IPS-18a (cell line): ENCODE results near the gene ME1.

Source experiments
- H3K27ac ChIP-seq: one replicate; pipeline ENCODE4 v1.5.1; 2013; ENCODE audit warnings: low read length
- H3K27me3 ChIP-seq: one replicate; pipeline ENCODE4 v1.6.1; 2013; ENCODE audit warnings: mild to moderate bottlenecking, low read length; ENCODE audit not compliant: control insufficient read depth, insufficient read depth
- H3K36me3 ChIP-seq: one replicate; pipeline ENCODE4 v1.6.1; 2013; ENCODE audit warnings: low read depth, low read length; ENCODE audit not compliant: control insufficient read depth
- H3K4me1 ChIP-seq: one replicate; pipeline ENCODE4 v1.6.1; 2013; ENCODE audit warnings: low read depth, low read length; ENCODE audit not compliant: control insufficient read depth
- H3K4me3 ChIP-seq: one replicate; pipeline ENCODE4 v1.5.1; 2013; ENCODE audit warnings: low read length
- H3K9ac ChIP-seq: one replicate; pipeline ENCODE4 v1.6.1; 2013; ENCODE audit warnings: mild to moderate bottlenecking, low read length, moderate library complexity
- H3K9me3 ChIP-seq: one replicate; pipeline ENCODE4 v1.6.1; 2013; ENCODE audit warnings: low read depth, low read length; ENCODE audit not compliant: control insufficient read depth

ME1 gene

DNA sequence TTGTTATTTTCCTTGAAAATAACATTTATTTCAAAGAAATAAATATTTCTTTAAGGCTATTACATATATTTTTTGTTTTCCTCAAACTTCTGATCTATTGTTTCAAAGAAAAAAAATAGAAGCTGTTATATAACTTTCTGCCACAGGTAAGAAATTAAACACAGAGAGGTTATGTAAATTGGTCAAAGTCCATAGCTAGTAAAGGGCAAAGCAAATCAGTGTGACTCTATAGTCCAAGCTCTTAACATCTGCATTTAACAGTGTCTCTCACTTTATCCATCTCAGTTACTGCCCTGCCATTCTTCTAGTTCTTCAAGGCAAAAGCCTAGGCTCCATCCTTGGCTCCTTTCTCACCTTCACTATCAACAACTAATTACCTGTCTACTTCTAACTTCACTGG is 180.6 kb downstream of the ME1 start:
- Histone ChIP-seq H3K36me3 (no peaks in the 10 kb centered on the region), H3K4me1 (peaks cover 3% of the 10 kb centered on the region), H3K9ac (no peak overlapping the region), H3K27me3 (no peaks in the 10 kb centered on the region), H3K4me3 (no peak overlapping the region), H3K9me3 (no peaks in the 10 kb centered on the region), H3K27ac (no peak overlapping the region)

DNA sequence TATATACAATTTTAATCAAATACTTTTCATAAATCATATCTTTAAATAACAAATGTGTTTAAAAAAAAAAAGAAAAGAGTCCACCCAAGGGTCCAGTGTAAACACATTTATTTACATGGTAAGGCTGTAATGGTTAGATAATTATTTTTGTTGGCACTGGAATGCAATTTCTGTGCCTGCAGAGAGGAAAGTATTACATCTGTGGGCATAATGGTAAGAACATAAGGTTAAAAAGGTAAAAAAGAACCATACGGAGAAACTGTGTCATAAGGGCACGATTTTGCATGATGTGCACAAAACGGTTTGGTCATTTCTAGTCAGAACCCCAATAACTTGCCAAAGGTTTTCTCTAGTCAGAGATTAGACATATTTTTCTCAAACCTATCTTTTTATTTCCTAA is 183.4 kb downstream of the ME1 start:
- H3K9ac ChIP-seq = no peak overlapping the region
- no peak overlapping the region for H3K4me3 ChIP-seq
- no peaks in the 10 kb centered on the region for H3K9me3 ChIP-seq
- H3K36me3 ChIP-seq = no peaks in the 10 kb centered on the region
- H3K27me3 ChIP-seq = no peaks in the 10 kb centered on the region
- no peak overlapping the region for H3K27ac ChIP-seq
- no peaks in the 10 kb centered on the region for H3K4me1 ChIP-seq

DNA sequence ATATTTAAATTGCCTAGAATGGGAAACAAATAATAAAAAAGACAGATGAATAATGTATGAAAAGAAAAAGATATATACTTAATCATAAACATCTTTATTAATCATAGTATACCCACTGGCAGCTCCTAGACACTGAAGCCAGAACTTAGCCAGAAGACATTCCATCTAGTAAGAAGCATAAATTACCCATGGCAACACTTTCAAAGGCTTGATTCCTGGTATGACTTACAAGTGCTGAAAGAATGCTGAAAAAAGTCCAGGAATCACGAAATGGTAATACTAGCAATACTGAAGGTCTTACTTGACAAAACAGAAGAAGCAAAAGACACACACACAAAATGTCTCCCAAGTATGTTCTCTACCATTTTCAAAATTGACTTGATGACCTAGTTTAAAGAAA is 199.7 kb downstream of the ME1 start:
- no peaks in the 10 kb centered on the region for H3K27me3 ChIP-seq
- no peak overlapping the region for H3K27ac ChIP-seq

DNA sequence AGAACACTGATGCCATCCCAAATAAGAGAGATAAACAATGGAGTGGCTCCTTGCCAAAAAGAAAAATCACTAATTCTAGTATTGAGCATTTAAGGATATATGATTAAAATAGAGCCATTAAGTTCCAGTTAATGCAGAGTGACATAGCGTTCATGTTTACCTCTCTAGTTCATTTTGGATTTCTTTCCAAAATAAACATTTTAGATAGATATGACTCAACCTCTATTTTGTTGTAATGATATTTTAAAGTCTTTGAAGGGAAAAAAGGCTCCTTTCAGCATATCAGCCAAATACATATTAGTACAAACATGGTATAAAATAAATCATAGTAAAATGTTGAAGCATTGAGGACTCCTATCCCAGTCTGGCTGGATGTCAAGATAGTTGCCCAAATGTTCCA is 204.3 kb downstream of the ME1 start:
- Histone ChIP-seq H3K27me3 (no peaks in the 10 kb centered on the region), H3K27ac (no peak overlapping the region), H3K4me1 (no peaks in the 10 kb centered on the region), H3K9ac (no peak overlapping the region), H3K36me3 (no peaks in the 10 kb centered on the region), H3K9me3 (no peaks in the 10 kb centered on the region), H3K4me3 (no peak overlapping the region)

More for the DNA sequence above, 199.7 kb downstream of the ME1 start:
- Histone ChIP-seq H3K36me3 (no peaks in the 10 kb centered on the region), H3K4me3 (no peak overlapping the region), H3K9me3 (no peaks in the 10 kb centered on the region), H3K9ac (no peak overlapping the region), H3K4me1 (no peaks in the 10 kb centered on the region)

DNA sequence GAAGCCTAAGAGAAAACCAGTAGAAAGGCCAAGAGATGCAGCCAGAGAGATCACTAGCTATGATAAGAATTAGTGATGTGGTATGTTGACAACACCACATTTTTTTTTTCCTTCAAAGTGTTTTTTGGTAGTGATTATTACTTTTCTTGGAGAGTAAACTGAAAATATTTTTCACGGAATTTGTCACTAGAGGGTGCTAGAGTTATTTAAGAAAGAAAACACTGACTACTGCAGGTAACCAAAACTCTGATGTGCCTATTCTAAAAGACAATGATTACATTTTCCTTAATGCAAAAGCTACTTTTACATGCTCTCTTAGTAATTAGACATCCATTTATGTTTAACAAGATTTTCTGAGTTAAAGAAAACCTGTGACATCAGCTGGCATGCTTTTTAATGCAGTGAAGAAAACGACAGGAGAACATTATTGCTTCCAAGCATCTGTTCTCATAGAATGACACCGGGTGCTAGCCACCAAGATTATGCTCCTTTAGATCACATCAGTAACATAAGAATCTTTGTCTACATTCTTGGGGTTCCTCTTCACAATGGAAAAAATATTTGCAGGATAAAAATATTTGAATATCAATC is 208.9 kb downstream of the ME1 start:
- Histone ChIP-seq H3K9me3 (no peaks in the 10 kb centered on the region), H3K27ac (no peak overlapping the region), H3K27me3 (no peaks in the 10 kb centered on the region), H3K4me3 (no peak overlapping the region), H3K9ac (no peak overlapping the region), H3K36me3 (no peaks in the 10 kb centered on the region), H3K4me1 (no peaks in the 10 kb centered on the region)

DNA sequence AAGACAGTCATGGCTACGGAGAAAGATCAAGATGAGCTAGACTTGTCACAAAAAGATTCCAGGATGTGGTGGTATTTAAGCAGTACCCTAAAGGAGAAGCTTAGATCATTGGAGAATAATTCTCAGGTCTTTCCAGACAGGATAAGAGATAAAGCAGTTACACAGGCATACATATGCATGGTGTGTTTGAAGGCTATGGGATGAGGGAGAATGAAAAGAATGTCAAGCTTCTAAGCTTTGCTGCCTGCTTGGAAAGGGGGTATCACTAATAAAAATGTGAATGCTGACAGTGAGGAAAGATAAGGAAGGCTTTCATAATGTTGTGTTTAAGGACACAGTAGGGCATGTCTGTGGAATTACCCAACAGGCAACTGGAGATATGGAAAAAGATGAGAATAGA is 209.6 kb downstream of the ME1 start:
- H3K4me1 ChIP-seq = no peaks in the 10 kb centered on the region
- H3K9me3 ChIP-seq = no peaks in the 10 kb centered on the region
- H3K4me3 ChIP-seq = no peak overlapping the region

DNA sequence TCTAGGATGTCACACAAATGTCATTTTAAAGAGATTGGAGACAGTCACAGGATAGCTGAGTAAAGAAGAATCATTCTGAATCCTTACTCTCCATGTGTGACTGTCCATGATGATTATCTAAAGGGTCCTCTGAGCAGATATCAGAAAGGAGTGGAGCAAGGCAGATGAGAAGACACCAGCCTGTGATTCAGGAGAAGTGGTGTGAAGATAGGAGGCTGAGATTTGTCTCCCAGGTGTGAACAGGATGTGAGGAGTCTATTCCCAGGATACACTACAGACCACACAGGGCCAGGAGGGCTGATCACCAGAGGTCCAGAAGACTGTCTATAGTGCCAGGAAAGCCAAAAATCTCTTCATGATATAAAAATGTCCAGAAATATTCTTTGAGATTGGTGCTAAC is 210.7 kb downstream of the ME1 start:
- no peak overlapping the region for H3K9ac ChIP-seq
- H3K4me3 ChIP-seq = no peak overlapping the region
- no peaks in the 10 kb centered on the region for H3K9me3 ChIP-seq
- H3K4me1 ChIP-seq = no peaks in the 10 kb centered on the region
- H3K36me3 ChIP-seq = no peaks in the 10 kb centered on the region
- H3K27ac ChIP-seq = no peak overlapping the region
- H3K27me3 ChIP-seq = no peaks in the 10 kb centered on the region

More for the DNA sequence above, 209.6 kb downstream of the ME1 start:
- Histone ChIP-seq H3K27ac (no peak overlapping the region), H3K36me3 (no peaks in the 10 kb centered on the region), H3K9ac (no peak overlapping the region), H3K27me3 (no peaks in the 10 kb centered on the region)

DNA sequence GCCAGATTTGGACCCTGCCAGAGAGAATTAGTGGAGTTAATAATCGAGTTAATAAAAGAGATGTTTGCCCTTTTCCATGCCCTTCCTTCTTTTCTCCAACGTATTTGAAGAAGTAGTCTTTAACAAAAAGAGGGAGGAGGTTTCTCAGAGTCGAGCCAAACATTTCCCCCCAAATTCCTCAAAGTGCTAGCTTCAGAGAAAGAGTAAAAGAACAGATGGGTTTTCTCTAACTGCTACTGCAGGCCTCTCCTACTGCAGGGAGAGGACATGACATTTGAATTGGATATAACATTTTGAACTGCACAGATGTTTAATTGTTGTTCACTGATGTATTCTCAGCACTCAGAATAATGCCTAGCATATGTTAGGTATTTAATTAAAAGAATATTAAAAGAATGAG is 212.2 kb downstream of the ME1 start:
- no peaks in the 10 kb centered on the region for H3K9me3 ChIP-seq
- no peaks in the 10 kb centered on the region for H3K4me1 ChIP-seq
- H3K36me3 ChIP-seq = no peaks in the 10 kb centered on the region
- H3K27ac ChIP-seq = no peak overlapping the region
- no peak overlapping the region for H3K9ac ChIP-seq
- H3K27me3 ChIP-seq = no peaks in the 10 kb centered on the region
- H3K4me3 ChIP-seq = no peak overlapping the region

DNA sequence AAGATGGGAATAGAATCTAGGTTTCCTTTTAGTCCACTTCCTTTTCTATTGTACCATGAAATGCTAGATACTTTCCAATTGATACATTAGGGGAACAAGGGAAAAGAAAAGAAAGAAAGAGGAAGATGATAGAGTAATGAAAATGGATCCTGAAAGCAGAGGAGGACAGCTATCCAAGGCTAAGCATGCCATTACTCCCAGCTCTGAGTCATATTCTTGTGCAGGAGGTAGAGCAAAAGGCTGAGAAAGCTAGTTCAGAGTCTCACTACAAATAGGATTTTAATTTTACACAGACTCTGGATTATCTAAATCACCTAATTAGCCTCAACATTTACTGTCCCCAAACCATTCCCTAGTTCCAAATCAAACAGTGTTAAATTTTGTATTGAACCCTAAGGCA is 214.0 kb downstream of the ME1 start:
- Histone ChIP-seq H3K27ac (no peak overlapping the region), H3K36me3 (no peaks in the 10 kb centered on the region), H3K9me3 (no peaks in the 10 kb centered on the region), H3K4me1 (no peaks in the 10 kb centered on the region), H3K4me3 (no peak overlapping the region), H3K9ac (no peak overlapping the region), H3K27me3 (no peaks in the 10 kb centered on the region)

DNA sequence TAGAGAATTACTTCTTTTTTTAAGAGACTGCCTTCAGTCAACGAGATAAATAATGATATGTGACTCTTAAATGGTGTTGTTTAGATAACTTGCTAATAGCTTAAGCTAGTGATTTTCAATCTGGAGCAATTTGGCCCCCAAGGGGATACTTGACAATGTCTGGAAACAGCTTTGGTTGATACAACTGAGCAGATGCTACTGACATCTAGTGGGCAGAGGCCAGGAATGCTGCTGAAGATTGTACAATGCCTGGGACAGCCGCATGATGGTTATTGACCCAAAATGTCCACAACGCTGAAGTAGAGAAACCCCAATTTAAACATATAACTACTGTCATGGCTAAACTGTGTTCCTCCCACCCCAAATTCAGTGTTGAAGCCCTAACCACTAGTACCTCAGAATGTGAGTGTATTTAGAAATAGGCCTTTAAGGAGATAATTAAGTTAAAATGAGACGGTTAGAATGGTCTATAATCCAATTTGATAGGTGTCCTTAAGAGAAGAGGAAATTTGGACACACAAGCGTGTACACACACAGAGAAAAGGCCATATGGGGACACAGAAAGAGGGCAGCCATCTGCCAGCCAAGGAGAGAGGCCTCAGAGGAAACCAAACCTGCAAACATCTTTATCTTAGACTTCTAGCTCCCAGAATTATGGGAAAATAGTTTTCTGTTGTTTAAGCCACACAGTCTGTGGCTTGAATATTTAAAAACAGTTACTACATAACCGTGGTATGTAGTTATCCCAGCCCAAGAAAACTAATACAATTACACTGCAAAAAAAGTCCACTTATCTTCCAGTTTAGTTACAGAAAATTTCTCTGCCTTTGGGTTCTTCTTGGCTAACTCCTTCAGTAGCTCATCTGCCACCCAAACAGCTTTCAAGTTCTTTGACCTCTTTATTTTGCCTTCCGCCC is 215.5 kb downstream of the ME1 start:
- no peaks in the 10 kb centered on the region for H3K4me1 ChIP-seq
- no peaks in the 10 kb centered on the region for H3K36me3 ChIP-seq
- H3K27me3 ChIP-seq = no peaks in the 10 kb centered on the region
- H3K4me3 ChIP-seq = no peak overlapping the region
- H3K27ac ChIP-seq = no peak overlapping the region
- no peak overlapping the region for H3K9ac ChIP-seq
- no peaks in the 10 kb centered on the region for H3K9me3 ChIP-seq

DNA sequence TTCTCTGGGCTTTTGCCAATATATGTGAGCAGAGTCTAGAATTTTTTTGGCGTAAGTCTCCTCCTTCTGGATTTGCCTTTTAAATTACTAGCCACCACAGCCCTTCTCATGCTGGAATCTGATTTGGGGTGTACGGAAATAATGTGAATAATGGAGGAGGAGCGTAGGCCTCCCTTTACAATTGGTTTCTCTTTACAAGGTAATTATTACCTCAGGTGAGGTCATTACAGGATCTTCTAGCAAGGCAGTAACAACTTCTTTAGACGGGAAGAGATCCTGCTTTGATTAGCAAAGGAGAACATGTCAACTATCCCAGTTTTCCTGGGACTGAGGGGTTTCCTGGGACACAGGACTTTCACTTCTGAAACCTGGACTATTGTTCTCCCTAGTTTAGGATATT is 228.8 kb downstream of the ME1 start:
- Histone ChIP-seq H3K4me3 (no peak overlapping the region), H3K27ac (no peak overlapping the region), H3K9ac (no peak overlapping the region), H3K36me3 (no peaks in the 10 kb centered on the region), H3K27me3 (no peaks in the 10 kb centered on the region), H3K9me3 (no peaks in the 10 kb centered on the region), H3K4me1 (no peaks in the 10 kb centered on the region)

DNA sequence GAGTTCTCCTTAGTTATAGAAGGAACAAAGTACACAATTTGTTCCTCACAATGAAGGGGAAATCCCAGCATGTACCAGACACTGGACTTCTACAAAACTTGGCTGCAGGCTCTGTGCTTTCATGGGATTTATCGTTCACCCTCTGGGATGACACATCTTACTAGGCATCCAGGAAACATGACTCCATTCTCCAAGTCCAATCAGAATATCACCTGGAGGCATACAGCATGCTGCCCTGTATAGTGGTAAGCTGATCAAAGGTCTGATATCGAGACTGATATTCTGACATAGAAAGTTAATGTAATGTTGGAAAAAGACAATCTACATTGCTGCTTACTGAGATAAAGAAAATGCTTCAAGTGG is 231.0 kb downstream of the ME1 start:
- Histone ChIP-seq H3K4me1 (no peaks in the 10 kb centered on the region), H3K27me3 (no peaks in the 10 kb centered on the region), H3K9ac (no peak overlapping the region), H3K36me3 (peaks cover 6% of the 10 kb centered on the region), H3K4me3 (no peak overlapping the region), H3K9me3 (no peaks in the 10 kb centered on the region), H3K27ac (no peak overlapping the region)
